ENCODE results near the gene SYCP2. TPM values are rescaled to one million over a fixed set of nuclear protein-coding genes. Genes with fewer than 3 reads are reported as not detected.

The SYCP2 gene
- total RNA-seq, 1 experiment from 2014 or later = 0.70 TPM

DNA sequence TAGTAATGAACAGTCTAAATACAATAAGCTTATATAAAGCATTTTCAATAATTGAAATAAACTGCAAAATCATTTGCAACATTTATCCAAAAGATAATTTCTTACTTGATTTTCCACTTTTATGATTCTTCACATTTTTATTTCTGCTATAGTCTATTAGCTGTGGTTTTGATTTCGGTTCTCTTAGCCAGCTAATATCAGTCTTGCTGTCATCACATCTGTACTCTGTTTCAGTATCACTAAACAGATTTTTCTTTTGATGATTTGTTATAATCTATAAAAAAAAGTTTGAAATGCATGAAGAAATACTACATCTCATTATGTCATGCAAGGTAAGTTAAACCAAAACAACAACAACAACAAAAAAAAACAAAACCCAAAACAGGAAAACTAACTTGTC is 53.2 kb downstream of the SYCP2 start:
- Histone ChIP-seq H3K79me1 (ENCODE audit: insufficient read depth, low read depth, low read length, poor library complexity, severe bottlenecking) (no peaks in the 10 kb centered on the region), H4K91ac (ENCODE audit: insufficient read length, low read depth, low read length) (no peak overlapping the region), H2BK20ac (ENCODE audit: low read depth, low read length, poor library complexity, severe bottlenecking) (no peak overlapping the region), H3K9ac (ENCODE audit: extremely low read depth, insufficient read length, low read length) (no peak overlapping the region), H2BK5ac (ENCODE audit: insufficient read length, low read length) (no peak overlapping the region), H3K27me3 (ENCODE audit: insufficient read depth, low read length) (no peaks in the 10 kb centered on the region), H3K27ac (ENCODE audit: insufficient read length, low read depth, low read length) (no peak overlapping the region), H3T11ph (ENCODE audit: low read length) (no peak overlapping the region), H2BK12ac (ENCODE audit: insufficient read length, low read depth, low read length) (no peak overlapping the region), H4K8ac (replicated peaks; ENCODE audit: insufficient read length, low read depth, low read length) (no peak overlapping the region), H3K23ac (ENCODE audit: insufficient read length, low read depth, low read length) (no peak overlapping the region), H2BK120ac (ENCODE audit: low read depth, low read length, poor library complexity, severe bottlenecking) (no peak overlapping the region), H3K4ac (ENCODE audit: low read depth, low read length) (no peak overlapping the region), H3K4me2 (ENCODE audit: insufficient read depth, insufficient read length, low read length) (no peak overlapping the region), H3K9me3 (ENCODE audit: control insufficient read depth, low read depth, low read length) (no peaks in the 10 kb centered on the region), H3K79me2 (ENCODE audit: insufficient read depth, low read length) (no peaks in the 10 kb centered on the region), H2BK15ac (ENCODE audit: low read depth, low read length) (no peak overlapping the region), H3K18ac (ENCODE audit: insufficient read length, low read depth, low read length) (no peak overlapping the region), H3K4me1 (ENCODE audit: insufficient read depth, low read length) (no peaks in the 10 kb centered on the region), H3K23me2 (ENCODE audit: insufficient read length, low read depth, low read length, poor library complexity, severe bottlenecking) (no peaks in the 10 kb centered on the region), H4K20me1 (ENCODE audit: control insufficient read depth, insufficient read depth, insufficient read length) (no peaks in the 10 kb centered on the region), H4K5ac (ENCODE audit: insufficient read length, low read depth, low read length) (no peak overlapping the region), H3K56ac (ENCODE audit: insufficient read length, low read depth, low read length) (no peak overlapping the region), H3K14ac (ENCODE audit: insufficient read depth, low read length) (no peak overlapping the region), H2AFZ (ENCODE audit: low read length) (no peak overlapping the region), H2AK5ac (ENCODE audit: insufficient read length, low read length) (no peak overlapping the region)
- H3K36me3 Mint-ChIP-seq (ENCODE audit: insufficient read depth in 1 of 3, low read depth in 3 of 3) = no peaks in the 10 kb centered on the region
- no peaks in the 10 kb centered on the region; the same call in 1 of the 2 replicates for H3K27me3 Mint-ChIP-seq (ENCODE audit: low read depth)
- H3K9me3 Mint-ChIP-seq = no peaks in the 10 kb centered on the region; a peak in 2 of 5 replicates
- no peak overlapping the region for H3K4me3 Mint-ChIP-seq
- no peaks in the 10 kb centered on the region for H3K4me1 Mint-ChIP-seq
- no peak for DNase-seq
- no peak overlapping the region for H3K27ac Mint-ChIP-seq
- WGBS (ENCODE audit: extremely low coverage, insufficient read length, low lambda C conversion rate) = no CpG with 5 or more reads among the region's 1 CpG
- TF ChIP-seq, protein P1, sequence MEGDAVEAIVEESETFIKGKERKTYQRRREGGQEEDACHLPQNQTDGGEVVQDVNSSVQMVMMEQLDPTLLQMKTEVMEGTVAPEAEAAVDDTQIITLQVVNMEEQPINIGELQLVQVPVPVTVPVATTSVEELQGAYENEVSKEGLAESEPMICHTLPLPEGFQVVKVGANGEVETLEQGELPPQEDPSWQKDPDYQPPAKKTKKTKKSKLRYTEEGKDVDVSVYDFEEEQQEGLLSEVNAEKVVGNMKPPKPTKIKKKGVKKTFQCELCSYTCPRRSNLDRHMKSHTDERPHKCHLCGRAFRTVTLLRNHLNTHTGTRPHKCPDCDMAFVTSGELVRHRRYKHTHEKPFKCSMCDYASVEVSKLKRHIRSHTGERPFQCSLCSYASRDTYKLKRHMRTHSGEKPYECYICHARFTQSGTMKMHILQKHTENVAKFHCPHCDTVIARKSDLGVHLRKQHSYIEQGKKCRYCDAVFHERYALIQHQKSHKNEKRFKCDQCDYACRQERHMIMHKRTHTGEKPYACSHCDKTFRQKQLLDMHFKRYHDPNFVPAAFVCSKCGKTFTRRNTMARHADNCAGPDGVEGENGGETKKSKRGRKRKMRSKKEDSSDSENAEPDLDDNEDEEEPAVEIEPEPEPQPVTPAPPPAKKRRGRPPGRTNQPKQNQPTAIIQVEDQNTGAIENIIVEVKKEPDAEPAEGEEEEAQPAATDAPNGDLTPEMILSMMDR (conservative IDR thresholded peaks at IDR 0.05) = no peak

All from H9 (cell line).